Measurements from ENCODE around the gene RTKN2.
A peak's percentile ranks its signal among the peaks of the same experiment; 100 is the strongest.

DNA sequence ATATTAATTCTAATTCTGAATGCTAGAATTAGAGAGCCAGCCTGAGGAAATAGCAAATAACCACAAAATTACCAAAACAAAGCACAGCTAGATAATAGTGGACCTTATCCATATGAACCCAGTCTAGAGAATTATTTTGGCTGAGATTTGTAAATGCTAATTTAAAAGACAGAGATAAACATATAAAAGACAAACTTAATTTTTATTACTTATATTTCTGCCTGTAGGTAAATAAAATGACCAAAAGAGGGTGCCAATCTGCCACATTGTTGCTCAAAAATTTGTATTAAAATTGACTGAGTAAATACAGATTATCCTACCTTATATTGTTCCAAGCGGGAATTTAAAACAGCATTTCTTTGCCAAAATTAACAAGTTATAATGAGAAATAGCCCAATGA is 20.2 kb downstream of the RTKN2 start:
- TF ChIP-seq, protein P1, sequence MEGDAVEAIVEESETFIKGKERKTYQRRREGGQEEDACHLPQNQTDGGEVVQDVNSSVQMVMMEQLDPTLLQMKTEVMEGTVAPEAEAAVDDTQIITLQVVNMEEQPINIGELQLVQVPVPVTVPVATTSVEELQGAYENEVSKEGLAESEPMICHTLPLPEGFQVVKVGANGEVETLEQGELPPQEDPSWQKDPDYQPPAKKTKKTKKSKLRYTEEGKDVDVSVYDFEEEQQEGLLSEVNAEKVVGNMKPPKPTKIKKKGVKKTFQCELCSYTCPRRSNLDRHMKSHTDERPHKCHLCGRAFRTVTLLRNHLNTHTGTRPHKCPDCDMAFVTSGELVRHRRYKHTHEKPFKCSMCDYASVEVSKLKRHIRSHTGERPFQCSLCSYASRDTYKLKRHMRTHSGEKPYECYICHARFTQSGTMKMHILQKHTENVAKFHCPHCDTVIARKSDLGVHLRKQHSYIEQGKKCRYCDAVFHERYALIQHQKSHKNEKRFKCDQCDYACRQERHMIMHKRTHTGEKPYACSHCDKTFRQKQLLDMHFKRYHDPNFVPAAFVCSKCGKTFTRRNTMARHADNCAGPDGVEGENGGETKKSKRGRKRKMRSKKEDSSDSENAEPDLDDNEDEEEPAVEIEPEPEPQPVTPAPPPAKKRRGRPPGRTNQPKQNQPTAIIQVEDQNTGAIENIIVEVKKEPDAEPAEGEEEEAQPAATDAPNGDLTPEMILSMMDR (IDR thresholded peaks at IDR 0.05) = peak in 3 of 12 donors; percentile 18 to 22 (median 21)
- no peak for TF ChIP-seq POLR2A (IDR thresholded peaks at IDR 0.05)
